Upper lobe of left lung (tissue), 4 donors: Measurements from ENCODE around the gene MPZL1.

ENCODE experiments used
- POLR2A ChIP-seq, 4 donors: fragments of 450-650 bp; IDR thresholded peaks; one replicate each; pipeline ENCODE4 v1.5.1; 2016 to 2017; ENCODE audit warnings: antibody characterized with exemption in 4 of 4, mild to moderate bottlenecking in 2 of 4
- POLR2AphosphoS5 ChIP-seq, 2 donors: sonication (generic); formaldehyde crosslinking; IDR thresholded peaks; one replicate each; pipeline ENCODE4 v1.5.1; 2017; ENCODE audit warnings: antibody characterized with exemption in 2 of 2
- TF ChIP-seq, protein P1 (sequence below), 6 experiments: fragments of 450-650 bp in 4 of 6; fragments of 200-600 bp in 2 of 6; sonication (generic) in 2 of 6; IDR thresholded peaks; one replicate each; pipeline ENCODE4 v1.5.1; 2016 to 2019; ENCODE audit warnings: antibody characterized with exemption in 6 of 6

DNA sequence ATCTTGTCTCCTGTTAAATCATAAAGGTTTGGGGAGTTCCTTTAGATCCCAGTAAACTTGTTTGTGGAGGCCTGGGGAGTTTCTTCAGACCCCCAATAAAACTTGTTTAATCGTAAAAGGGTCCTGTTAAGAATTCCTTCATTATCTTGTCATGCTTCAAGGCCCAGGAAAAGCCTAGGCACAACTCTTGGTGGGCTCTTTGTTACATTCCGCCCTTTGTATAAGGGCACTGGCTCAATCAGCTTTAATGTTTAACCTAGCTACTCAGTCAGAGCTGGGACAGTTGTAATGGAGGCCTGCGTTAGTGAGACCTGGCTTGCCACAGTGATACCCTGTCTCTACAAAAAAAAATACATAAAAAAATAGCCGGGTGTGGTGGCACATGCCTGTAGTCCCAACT is 77.2 kb downstream of the MPZL1 start:
- TF ChIP-seq POLR2AphosphoS5 (IDR thresholded peaks at IDR 0.05) (no peak), POLR2A (IDR thresholded peaks at IDR 0.05) (no peak)
- TF ChIP-seq, protein P1, sequence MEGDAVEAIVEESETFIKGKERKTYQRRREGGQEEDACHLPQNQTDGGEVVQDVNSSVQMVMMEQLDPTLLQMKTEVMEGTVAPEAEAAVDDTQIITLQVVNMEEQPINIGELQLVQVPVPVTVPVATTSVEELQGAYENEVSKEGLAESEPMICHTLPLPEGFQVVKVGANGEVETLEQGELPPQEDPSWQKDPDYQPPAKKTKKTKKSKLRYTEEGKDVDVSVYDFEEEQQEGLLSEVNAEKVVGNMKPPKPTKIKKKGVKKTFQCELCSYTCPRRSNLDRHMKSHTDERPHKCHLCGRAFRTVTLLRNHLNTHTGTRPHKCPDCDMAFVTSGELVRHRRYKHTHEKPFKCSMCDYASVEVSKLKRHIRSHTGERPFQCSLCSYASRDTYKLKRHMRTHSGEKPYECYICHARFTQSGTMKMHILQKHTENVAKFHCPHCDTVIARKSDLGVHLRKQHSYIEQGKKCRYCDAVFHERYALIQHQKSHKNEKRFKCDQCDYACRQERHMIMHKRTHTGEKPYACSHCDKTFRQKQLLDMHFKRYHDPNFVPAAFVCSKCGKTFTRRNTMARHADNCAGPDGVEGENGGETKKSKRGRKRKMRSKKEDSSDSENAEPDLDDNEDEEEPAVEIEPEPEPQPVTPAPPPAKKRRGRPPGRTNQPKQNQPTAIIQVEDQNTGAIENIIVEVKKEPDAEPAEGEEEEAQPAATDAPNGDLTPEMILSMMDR (IDR thresholded peaks at IDR 0.05) = no peak
